H1 (cell line): ENCODE data around the gene MYO3A. TPM values are rescaled to one million over a fixed set of nuclear protein-coding genes. Genes with fewer than 3 reads are reported as not detected.

Experiments
- CTCF ChIA-PET: fragments of 300-600 bp; sonication (Branson Sonifier 250); formaldehyde crosslinking; loops from one replicate; lab custom pipeline; 2021; ENCODE audit not compliant: partially characterized antibody; lab: Charles Lee
- POLR2A ChIA-PET: fragments of 300-600 bp; sonication (Branson Sonifier 250); formaldehyde crosslinking; loops from one replicate; lab custom pipeline; 2021; ENCODE audit warnings: inconsistent platforms; ENCODE audit not compliant: partially characterized antibody; lab: Charles Lee
- DNase-seq, 2 experiments: peaks; one replicate each; pipeline versions ENCODE4 v3.0.0 to v3.0.0-alpha.2; 2010 to 2022; ENCODE audit warnings: low spot score in 2 of 2, low read depth in 1 of 2, mixed read lengths in 1 of 2
- FAIRE-seq: peaks from 2 replicates; lab custom pipeline; 2011; peaks lifted over from hg19 to GRCh38; lab: Jason Lieb, UNC
- H2AFZ ChIP-seq: 2 replicates; pipeline ENCODE4 v1.8.1; 2012; ENCODE audit warnings: low read length, inconsistent platforms
- H2AK5ac ChIP-seq: 2 replicates; pipeline ENCODE4 v1.6.1; 2013; ENCODE audit warnings: low read depth, low read length
- H2BK120ac ChIP-seq: replicated peaks from 2 replicates; pipeline ENCODE3; 2013; ENCODE audit warnings: low read depth, low read length, inconsistent platforms
- H2BK12ac ChIP-seq: 2 replicates; pipeline ENCODE4 v1.6.1; 2013; ENCODE audit warnings: low read depth, low read length
- H2BK15ac ChIP-seq: 2 replicates; pipeline ENCODE4 v1.6.1; 2013; ENCODE audit warnings: low read length
- H2BK20ac ChIP-seq: 2 replicates; pipeline ENCODE4 v1.6.1; 2013; ENCODE audit warnings: low read length
- H2BK5ac ChIP-seq: 2 replicates; pipeline ENCODE4 v1.6.1; 2013; ENCODE audit warnings: low read depth, low read length
- H3K14ac ChIP-seq: 2 replicates; pipeline ENCODE4 v1.6.1; 2013; ENCODE audit warnings: inconsistent platforms; ENCODE audit not compliant: insufficient read length
- H3K18ac ChIP-seq: 2 replicates; pipeline ENCODE4 v1.6.1; 2013; ENCODE audit warnings: low read length; ENCODE audit errors: extremely low read depth
- H3K23ac ChIP-seq: 2 replicates; pipeline ENCODE4 v1.6.1; 2013; ENCODE audit warnings: inconsistent platforms; ENCODE audit not compliant: insufficient read length
- H3K23me2 ChIP-seq: 2 replicates; pipeline ENCODE4 v1.6.1; 2013; ENCODE audit warnings: low read depth, low read length
- H3K27ac ChIP-seq: 2 replicates; pipeline ENCODE4 v1.6.1; 2011; ENCODE audit warnings: low read depth, low read length, inconsistent platforms
- H3K27me3 ChIP-seq, 4 experiments: replicated peaks in 1 of 4; 1 replicate in 1 of 4; 2 replicates in 3 of 4; pipeline versions ENCODE4 v1.6.1 to v1.8.1; 2011 to 2013; ENCODE audit warnings: low read length in 3 of 4, mild to moderate bottlenecking in 3 of 4, inconsistent platforms in 2 of 4, mixed read lengths in 2 of 4, moderate library complexity in 1 of 4; ENCODE audit not compliant: control insufficient read depth in 3 of 4, insufficient read depth in 3 of 4; ENCODE audit errors: extremely low read depth in 1 of 4
- H3K36me3 ChIP-seq, 4 experiments: 2 replicates each; pipeline versions ENCODE4 v1.6.1 to v1.8.1; 2011 to 2013; ENCODE audit warnings: mild to moderate bottlenecking in 4 of 4, low read length in 3 of 4, moderate library complexity in 2 of 4, control low read depth in 1 of 4, inconsistent platforms in 1 of 4; ENCODE audit not compliant: insufficient read depth in 4 of 4, control insufficient read depth in 2 of 4
- H3K4ac ChIP-seq: replicated peaks from 2 replicates; pipeline ENCODE3; 2013; ENCODE audit warnings: low read length, low read depth, mixed read lengths, inconsistent platforms; ENCODE audit not compliant: insufficient read length
- H3K4me1 ChIP-seq, 4 experiments: replicated peaks in 1 of 4; 1 replicate in 1 of 4; 2 replicates in 3 of 4; pipeline versions ENCODE4 v1.6.1 to v1.8.1; 2011 to 2013; ENCODE audit warnings: low read length in 3 of 4, inconsistent platforms in 2 of 4, mixed read lengths in 1 of 4; ENCODE audit not compliant: insufficient read depth in 4 of 4, control insufficient read depth in 3 of 4
- H3K4me2 ChIP-seq, 2 experiments: 2 replicates each; pipeline versions ENCODE4 v1.6.1 to v1.8.1; 2011 to 2013; ENCODE audit warnings: low read depth in 2 of 2, low read length in 2 of 2, control low read depth in 1 of 2, inconsistent platforms in 1 of 2, mild to moderate bottlenecking in 1 of 2; ENCODE audit not compliant: insufficient read depth in 1 of 2
- H3K4me3 ChIP-seq, 4 experiments: fragments of 200-600, 300-600 bp in 1 of 4; sonication (generic), shearing (Covaris generic), sonication (Bioruptor Twin) in 1 of 4; 2 replicates each; pipeline versions ENCODE4 v1.5.1 to v1.8.1; 2011 to 2016; ENCODE audit warnings: low read length in 4 of 4, low read depth in 3 of 4, control low read depth in 2 of 4, inconsistent platforms in 2 of 4, mild to moderate bottlenecking in 2 of 4, mixed read lengths in 1 of 4, moderate library complexity in 1 of 4; ENCODE audit not compliant: insufficient read depth in 2 of 4; ENCODE audit errors: extremely low read depth in 1 of 4
- H3K56ac ChIP-seq: replicated peaks from 2 replicates; pipeline ENCODE3; 2013; ENCODE audit warnings: low read depth, mild to moderate bottlenecking, mixed read lengths, low read length, inconsistent platforms; ENCODE audit not compliant: insufficient read length
- H3K79me1 ChIP-seq: 2 replicates; pipeline ENCODE4 v1.6.1; 2013; ENCODE audit warnings: low read depth, low read length, control low read depth
- H3K79me2 ChIP-seq, 2 experiments: 2 replicates each; pipeline versions ENCODE4 v1.6.1 to v1.8.1; 2012 to 2013; ENCODE audit warnings: low read length in 2 of 2, mild to moderate bottlenecking in 2 of 2, inconsistent platforms in 1 of 2; ENCODE audit not compliant: insufficient read depth in 2 of 2, control insufficient read depth in 1 of 2
- H3K9ac ChIP-seq, 4 experiments: replicated peaks in 1 of 4; 1 replicate in 1 of 4; 2 replicates in 3 of 4; pipeline versions ENCODE4 v1.6.1 to v1.8.1; 2011 to 2013; ENCODE audit warnings: low read depth in 3 of 4, low read length in 3 of 4, control low read depth in 2 of 4, mild to moderate bottlenecking in 2 of 4, moderate library complexity in 2 of 4, inconsistent platforms in 1 of 4; ENCODE audit errors: extremely low read depth in 1 of 4
- H3K9me3 ChIP-seq, 2 experiments: 2 replicates each; pipeline versions ENCODE4 v1.6.1 to v1.8.1; 2012 to 2013; ENCODE audit warnings: mild to moderate bottlenecking in 2 of 2, moderate library complexity in 2 of 2, control low read depth in 1 of 2, inconsistent platforms in 1 of 2, low read depth in 1 of 2, low read length in 1 of 2, mixed read lengths in 1 of 2; ENCODE audit not compliant: insufficient read depth in 2 of 2
- H4K20me1 ChIP-seq, 2 experiments: replicated peaks in 1 of 2; 2 replicates each; pipeline versions ENCODE3 to v1.8.1; 2011 to 2013; ENCODE audit warnings: inconsistent platforms in 2 of 2, low read length in 2 of 2, mild to moderate bottlenecking in 1 of 2; ENCODE audit not compliant: insufficient read depth in 2 of 2, control insufficient read depth in 1 of 2
- H4K5ac ChIP-seq: 2 replicates; pipeline ENCODE4 v1.6.1; 2013; ENCODE audit warnings: low read length, low read depth, mixed read lengths, inconsistent platforms; ENCODE audit not compliant: insufficient read length
- H4K8ac ChIP-seq: 2 replicates; pipeline ENCODE4 v1.8.0; 2013; ENCODE audit warnings: mild to moderate bottlenecking, moderate library complexity, low read length, inconsistent platforms; ENCODE audit not compliant: insufficient read depth; ENCODE audit errors: extremely low read depth
- H4K91ac ChIP-seq: replicated peaks from 2 replicates; pipeline ENCODE3; 2013; ENCODE audit warnings: low read length, mixed read lengths, inconsistent platforms; ENCODE audit not compliant: insufficient read length
- BACH1 ChIP-seq: IDR thresholded peaks from 2 replicates; pipeline ENCODE4 v1.6.1; 2012; ENCODE audit warnings: low read length, improper control_type of control experiment
- HDAC2 ChIP-seq, 2 experiments: fragments of 300-600 bp in 1 of 2; sonication (generic) in 1 of 2; IDR thresholded peaks; 2 replicates each; pipeline ENCODE4 v1.6.1; 2011 to 2012; ENCODE audit warnings: low read depth in 2 of 2, low read length in 2 of 2, mild to moderate bottlenecking in 2 of 2, moderate library complexity in 2 of 2, borderline replicate concordance in 1 of 2, inconsistent platforms in 1 of 2
- JUND ChIP-seq: IDR thresholded peaks from 2 replicates; pipeline ENCODE4 v1.6.1; 2011; ENCODE audit warnings: mild to moderate bottlenecking, improper control_type of control experiment, low read length
- SIN3A ChIP-seq, 2 experiments: IDR thresholded peaks in 1 of 2; conservative IDR thresholded peaks in 1 of 2; 2 replicates each; pipeline ENCODE4 v1.6.1; 2011 to 2012; ENCODE audit warnings: low read length in 2 of 2, improper control_type of control experiment in 1 of 2, low read depth in 1 of 2, mild to moderate bottlenecking in 1 of 2
- SP1 ChIP-seq: IDR thresholded peaks from 2 replicates; pipeline ENCODE4 v1.6.1; 2011; ENCODE audit warnings: low read depth, low read length
- TCF12 ChIP-seq: IDR thresholded peaks from 2 replicates; pipeline ENCODE4 v1.6.1; 2011; ENCODE audit warnings: low read depth, mild to moderate bottlenecking, low read length
- TEAD4 ChIP-seq: IDR thresholded peaks from 2 replicates; pipeline ENCODE4 v1.6.1; 2012; ENCODE audit warnings: low read depth, low read length, inconsistent platforms, mixed read lengths
- WGBS, 2 experiments: shearing (Covaris generic) in 1 of 2; methylation state at CpG; one replicate each; pipeline versions ENCODE4 v1.1.6 to v1.1.7; 2013 to 2015; ENCODE audit warnings: low lambda C conversion rate in 2 of 2, mixed read lengths in 2 of 2, inconsistent platforms in 1 of 2, low coverage in 1 of 2, missing lambda C conversion rate in 1 of 2; ENCODE audit not compliant: insufficient replicate concordance in 2 of 2, insufficient coverage in 1 of 2, insufficient read length in 1 of 2; ENCODE audit errors: extremely low coverage in 1 of 2, missing lambda C conversion rate in 1 of 2; 5-methylcytosine and 5-hydroxymethylcytosine counted together
- polyA plus RNA-seq, 7 experiments: library from polyadenylated mRNA; depleted of rRNA in 3 of 7; stranded (reverse) in 5 of 7; unstranded in 2 of 7; fragments of >200 nt in 5 of 7; fragments of 200-250 nt in 2 of 7; gene quantifications; 1 replicate in 5 of 7; 2 replicates in 1 of 7; 4 replicates in 1 of 7; pipeline versions ENCODE4 v1.2.1 to v1.2.3, GENCODE V29; 2011 to 2013; ENCODE audit warnings: missing spikeins in 2 of 7, mixed read lengths in 2 of 7
- total RNA-seq: library from RNA; stranded (reverse); fragmentation: NEBNext Ultra II Directional; extraction: Animal tissue kit (Norgen Biotek cat#: 25700); gene quantifications from 2 replicates; pipeline ENCODE4 v1.2.1, GENCODE V29; 2021
- TF ChIP-seq, protein P1 (sequence below): IDR thresholded peaks from 2 replicates; pipeline ENCODE4 v1.6.1; 2011; ENCODE audit warnings: low read depth, mild to moderate bottlenecking, low read length; ENCODE audit not compliant: insufficient read depth

The MYO3A gene
- total and polyA plus RNA-seq, 2 of the 8 experiments (the other 6 are each of a cell fraction or from before 2014, with no cell fraction given): 3.9 to 5.3 TPM

DNA sequence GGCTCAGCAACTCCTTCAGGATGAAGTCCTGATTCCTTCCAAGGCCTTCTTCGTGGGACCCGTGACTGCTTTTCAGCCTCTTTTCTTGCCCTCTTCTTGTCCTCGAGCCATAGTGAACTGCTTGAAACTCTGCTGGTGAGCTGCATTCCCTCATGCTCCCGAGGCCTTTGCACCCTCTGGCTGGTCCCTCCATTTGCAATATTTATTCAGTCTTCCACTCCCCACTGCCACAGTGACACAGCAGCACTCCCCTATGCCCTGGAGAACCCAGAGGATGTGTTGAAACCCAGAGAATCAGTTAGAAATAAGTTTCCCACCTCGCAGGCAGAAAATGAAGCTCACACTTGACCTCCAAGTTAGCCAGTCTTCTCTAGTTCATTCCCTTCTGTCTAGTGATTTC is 260.2 kb downstream of the MYO3A start:
- H3K79me1 ChIP-seq: no peaks in the 10 kb centered on the region
- H3K9ac ChIP-seq: no peak overlapping the region
- H3K9me3 ChIP-seq: no peaks in the 10 kb centered on the region
- H2BK20ac ChIP-seq: no peak overlapping the region
- no peak overlapping the region for H3K27ac ChIP-seq
- no peak overlapping the region for H4K5ac ChIP-seq
- no peak overlapping the region for H2BK12ac ChIP-seq
- no peak overlapping the region for H4K8ac ChIP-seq
- no peak overlapping the region for H3K56ac ChIP-seq
- H3K23ac ChIP-seq: no peak overlapping the region
- no peak for DNase-seq
- H3K14ac ChIP-seq: no peak overlapping the region
- H2BK5ac ChIP-seq: no peak overlapping the region
- no peak for FAIRE-seq
- H2AFZ ChIP-seq: no peak overlapping the region
- H3K18ac ChIP-seq: no peak overlapping the region
- no peak overlapping the region for H2BK120ac ChIP-seq
- H3K4me1 ChIP-seq: no peaks in the 10 kb centered on the region
- no peak overlapping the region for H4K91ac ChIP-seq
- H3K36me3 ChIP-seq: no peaks in the 10 kb centered on the region
- no peak overlapping the region for H2BK15ac ChIP-seq
- H3K27me3 ChIP-seq: no peaks in the 10 kb centered on the region
- H3K4me3 ChIP-seq: no peak overlapping the region
- H3K23me2 ChIP-seq: no peaks in the 10 kb centered on the region
- H3K79me2 ChIP-seq: no peaks in the 10 kb centered on the region
- no peak overlapping the region for H2AK5ac ChIP-seq
- ChIA-PET CTCF (interaction anchor here (0.5 to 1.1 kb wide), 2 partner anchors 9 to 71 kb away, joined by 3 read pairs; no protein-coding TSS in a partner anchor), POLR2A (no interaction called here)
- H3K4me2 ChIP-seq: no peak overlapping the region
- TF ChIP-seq SP1 (no peak), SIN3A (conservative IDR thresholded peaks at IDR 0.05 in 1 of 2, IDR thresholded peaks at IDR 0.05 in 1 of 2; ENCODE audit: low read depth in 1 of 2, low read length in 2 of 2) (no peak), TEAD4 (no peak), BACH1 (no peak), JUND (no peak), HDAC2 (IDR thresholded peaks at IDR 0.05; ENCODE audit: borderline replicate concordance in 1 of 2, low read depth in 2 of 2, low read length in 2 of 2) (no peak), TCF12 (no peak)
- TF ChIP-seq, protein P1, sequence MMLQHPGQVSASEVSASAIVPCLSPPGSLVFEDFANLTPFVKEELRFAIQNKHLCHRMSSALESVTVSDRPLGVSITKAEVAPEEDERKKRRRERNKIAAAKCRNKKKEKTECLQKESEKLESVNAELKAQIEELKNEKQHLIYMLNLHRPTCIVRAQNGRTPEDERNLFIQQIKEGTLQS: no peak
- 81% methylated on average over 5 of the region's 5 CpGs; no CpG with 5 or more reads in 1 of the 2 experiments for WGBS, 2 experiments
- no peaks in the 10 kb centered on the region for H4K20me1 ChIP-seq
- H3K4ac ChIP-seq: no peak overlapping the region
